Measurements from ENCODE around the gene EPB41L4A.
"Not testable (repeated sequence)": the region's sequence is repeated elsewhere in the genome, so short reads cannot be mapped to it uniquely, and the experiment has no call there.

EPB41L4A gene

DNA sequence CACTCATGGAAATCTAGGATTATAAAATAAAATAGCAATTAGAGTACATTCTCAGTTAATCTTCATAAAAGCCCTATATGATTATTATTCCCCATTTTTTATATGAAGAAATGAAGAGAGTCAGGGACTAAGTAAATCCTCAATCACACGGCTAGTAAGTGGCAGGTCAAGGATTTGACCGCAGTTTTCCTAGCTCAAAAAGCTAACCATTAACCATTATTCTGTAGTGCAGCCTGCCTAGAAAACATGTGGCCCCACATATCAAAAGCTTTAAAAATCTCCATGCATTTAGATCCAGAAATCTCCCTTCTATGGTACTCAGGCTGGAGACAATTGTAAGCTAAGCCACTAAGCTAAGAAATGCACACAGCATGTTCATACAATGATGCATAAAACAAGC, 21.4 kb downstream of the EPB41L4A start:
- DNase-seq, result no peak

DNA sequence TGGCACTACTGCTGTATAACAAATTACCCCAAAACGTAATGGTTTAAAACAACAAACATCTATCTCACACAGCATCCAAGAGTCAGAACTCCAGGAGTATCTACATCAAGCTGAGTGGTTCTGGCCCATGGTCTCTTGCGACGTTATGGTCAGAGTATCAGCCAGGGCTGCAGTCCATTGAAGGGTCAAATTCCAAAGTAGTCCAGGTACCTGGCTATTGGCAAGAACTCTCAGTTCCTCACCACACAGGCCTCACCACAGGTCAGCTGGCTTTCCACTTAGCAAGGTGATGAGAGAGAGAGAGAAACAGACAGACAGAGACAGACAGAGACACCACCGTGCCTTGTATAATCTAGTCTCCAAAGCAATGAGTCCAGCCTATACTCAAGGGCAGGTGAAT, 22.6 kb downstream of the EPB41L4A start:
- no peak for DNase-seq

DNA sequence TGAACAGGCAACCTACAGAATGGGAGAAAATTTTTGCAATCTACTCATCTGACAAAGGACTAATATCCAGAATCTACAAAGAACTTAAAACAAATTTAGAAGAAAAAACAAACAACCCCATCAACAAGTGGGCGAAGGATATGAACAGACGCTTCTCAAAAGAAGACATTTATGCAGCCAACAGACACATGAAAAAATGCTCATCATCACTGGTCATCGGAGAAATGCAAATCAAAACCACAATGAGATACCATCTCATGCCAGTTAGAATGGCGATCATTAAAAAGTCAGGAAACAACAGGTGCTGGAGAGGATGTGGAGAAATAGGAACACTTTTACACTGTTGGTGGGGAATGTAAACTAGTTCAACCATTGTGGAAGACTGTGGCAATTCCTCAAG, 23.8 kb downstream of the EPB41L4A start:
- not testable (repeated sequence) for DNase-seq

DNA sequence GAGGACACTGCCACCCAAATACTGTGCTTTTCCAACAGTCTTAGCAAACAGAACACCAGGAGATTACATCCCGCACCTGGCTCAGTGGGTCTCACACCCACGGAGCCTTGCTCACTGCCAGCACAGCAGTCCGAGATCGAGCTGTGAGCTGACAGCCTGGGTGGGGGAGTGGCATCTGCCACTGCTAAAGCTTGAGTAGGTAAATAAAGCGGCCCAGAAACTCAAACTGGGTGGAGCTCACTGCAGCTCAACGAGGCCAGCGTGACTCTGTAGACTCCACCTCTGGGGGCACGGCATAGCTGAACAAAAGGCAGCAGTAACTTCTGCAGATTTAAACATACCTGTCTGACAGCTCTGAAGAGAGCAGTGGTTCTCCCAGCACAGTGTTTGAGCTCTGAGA, 28.8 kb downstream of the EPB41L4A start:
- DNase-seq, result no peak

DNA sequence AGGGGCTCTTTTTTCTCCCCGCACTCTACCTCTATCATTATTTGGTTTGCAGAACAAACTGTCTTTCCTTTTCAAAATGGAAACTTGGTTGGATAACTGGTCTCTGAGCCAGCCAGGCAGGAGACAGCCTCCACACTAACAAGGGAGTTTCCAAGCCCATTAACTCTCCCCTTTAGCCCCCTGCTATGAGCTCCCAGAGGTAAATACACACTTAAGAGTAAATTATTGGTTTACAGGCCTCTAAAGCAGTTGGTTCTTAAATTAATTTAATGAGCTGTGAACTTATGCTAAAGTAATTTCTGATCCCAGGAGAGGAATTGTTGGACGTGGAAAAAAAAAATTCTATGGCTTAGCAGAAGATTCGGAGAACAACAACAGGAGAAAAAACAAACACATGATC, 30.3 kb downstream of the EPB41L4A start:
- no peak for DNase-seq

DNA sequence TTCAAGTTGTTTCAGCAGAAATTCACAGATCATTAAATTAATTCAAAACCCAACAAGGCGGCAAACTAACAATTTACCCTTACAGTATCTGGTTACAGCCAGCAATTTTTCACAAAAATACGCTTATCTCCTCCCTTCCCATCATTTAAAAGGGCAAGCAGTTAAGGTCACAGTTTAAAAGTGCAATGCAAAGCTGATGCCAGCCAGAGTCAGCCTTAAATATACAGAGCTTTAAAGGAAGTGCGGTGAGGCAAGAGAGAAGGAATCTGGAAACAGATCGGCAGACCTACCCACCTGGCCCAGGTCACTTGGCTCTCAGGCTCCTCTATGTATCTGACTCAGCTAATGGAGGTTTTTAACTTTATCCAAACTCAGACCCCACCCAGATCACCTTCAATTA, 31.0 kb downstream of the EPB41L4A start:
- DNase-seq, result no peak

DNA sequence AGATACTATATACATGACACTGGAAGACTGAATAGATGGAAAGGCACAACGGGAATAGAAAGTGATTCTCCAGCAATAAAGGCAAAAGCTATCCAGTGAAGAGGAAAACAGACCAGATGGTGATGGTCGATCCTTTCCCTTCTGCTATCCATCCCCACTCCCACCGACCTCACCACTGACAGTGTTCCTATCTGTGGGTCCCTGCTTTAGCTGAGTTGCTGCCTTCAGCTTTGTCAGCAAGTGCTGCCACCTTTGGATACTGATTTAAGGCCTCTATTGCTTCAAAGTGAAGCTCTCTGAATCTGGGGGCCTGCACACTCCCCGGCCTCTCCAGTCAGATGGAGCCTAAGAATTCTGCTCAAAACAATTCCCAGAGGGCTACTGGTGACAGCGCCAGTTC, 32.3 kb downstream of the EPB41L4A start:
- no peak for DNase-seq

DNA sequence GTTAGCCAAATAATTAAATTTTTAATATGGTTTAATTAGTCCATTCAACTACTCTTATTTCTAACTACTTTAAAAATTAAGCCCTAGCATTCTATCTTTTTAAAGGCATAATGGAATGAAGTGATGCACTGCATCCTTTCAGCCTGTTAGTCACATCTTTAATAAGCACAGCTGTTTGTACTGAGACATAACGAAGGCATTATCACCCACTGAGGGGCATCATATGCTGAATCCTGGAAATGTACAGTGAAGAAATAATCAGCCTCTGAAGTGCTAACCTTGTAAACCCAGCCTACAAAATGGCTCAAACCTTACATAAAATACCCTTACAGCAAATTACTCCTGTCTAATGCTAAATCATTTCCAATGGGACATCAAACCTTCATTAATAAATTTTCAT, 33.1 kb downstream of the EPB41L4A start:
- DNase-seq, result no peak

DNA sequence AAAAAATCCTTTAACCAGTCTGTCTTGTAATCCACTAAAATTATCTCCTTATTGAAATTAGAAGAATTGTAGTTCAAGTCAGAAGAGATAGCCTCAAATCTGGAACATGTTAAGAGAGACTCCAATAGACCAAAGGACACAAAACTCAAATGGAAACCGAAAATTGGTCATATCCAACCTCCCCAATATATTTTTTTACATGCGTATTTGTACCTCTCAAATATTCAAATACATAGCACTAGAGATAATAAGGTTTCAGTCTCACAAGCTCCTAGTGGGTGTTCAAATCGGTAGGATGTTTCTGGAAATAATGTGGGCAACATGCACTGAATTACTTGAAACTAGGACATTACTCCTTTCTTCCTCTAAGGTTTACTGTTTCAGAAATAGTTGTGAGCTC, 33.5 kb downstream of the EPB41L4A start:
- DNase-seq, result no peak

DNA sequence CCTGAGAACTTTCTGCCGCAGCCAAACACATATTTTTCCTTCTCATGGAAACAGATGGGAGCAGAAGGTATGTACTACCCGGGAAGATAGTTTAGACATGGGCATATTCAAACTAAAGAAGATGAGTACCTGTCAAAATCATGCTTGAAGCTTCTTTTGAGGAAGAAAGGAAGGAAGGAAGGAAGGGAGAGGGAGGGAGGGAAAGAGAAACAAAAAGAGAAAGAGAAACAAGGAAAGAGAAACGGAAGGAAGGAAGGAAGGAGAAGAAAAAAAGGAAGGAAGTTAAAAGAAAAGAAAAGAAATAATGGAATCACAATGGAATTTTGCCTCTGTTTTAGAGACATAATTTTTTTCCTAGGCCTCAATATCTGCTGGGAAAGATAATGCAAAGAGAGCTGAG, 34.6 kb downstream of the EPB41L4A start:
- DNase-seq, result no peak

DNA sequence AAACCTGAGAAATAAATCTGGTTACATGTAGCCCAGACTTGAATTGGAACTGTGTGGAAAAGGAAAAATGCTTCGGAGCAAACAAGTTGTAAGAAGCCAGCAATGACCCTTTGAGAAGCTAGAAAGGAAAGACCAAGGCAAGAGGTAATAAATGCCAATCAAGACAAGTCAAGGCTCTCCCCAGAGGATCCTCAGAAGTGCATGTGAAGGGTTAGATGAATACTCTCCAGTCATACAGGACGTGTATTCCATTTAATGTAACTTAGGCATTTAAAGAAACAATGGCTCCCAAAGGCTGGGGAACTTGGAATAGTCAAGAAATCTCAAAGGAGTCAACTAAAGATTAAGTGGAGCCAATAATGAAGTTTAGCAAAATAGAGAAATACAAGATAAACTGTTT, 36.2 kb downstream of the EPB41L4A start:
- DNase-seq, result no peak

DNA sequence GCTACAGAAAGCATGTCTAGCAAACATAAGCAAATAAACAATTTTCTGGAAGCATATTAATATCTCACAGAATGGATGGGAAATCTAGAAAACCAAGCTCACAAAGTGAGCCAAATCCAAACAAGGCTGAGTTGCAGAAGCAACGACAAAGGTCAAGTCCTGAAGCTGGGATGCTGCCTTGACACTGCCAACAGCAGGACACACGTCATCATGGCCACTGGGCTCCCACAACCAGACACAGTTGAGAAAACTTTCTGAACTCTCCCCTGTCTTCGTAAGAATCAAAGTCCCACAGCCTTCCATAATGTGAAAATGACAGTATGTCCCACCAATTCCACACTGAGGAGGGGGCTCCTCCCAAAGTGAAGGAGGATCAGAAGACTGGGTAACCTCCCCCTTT, 37.6 kb downstream of the EPB41L4A start:
- no peak for DNase-seq

DNA sequence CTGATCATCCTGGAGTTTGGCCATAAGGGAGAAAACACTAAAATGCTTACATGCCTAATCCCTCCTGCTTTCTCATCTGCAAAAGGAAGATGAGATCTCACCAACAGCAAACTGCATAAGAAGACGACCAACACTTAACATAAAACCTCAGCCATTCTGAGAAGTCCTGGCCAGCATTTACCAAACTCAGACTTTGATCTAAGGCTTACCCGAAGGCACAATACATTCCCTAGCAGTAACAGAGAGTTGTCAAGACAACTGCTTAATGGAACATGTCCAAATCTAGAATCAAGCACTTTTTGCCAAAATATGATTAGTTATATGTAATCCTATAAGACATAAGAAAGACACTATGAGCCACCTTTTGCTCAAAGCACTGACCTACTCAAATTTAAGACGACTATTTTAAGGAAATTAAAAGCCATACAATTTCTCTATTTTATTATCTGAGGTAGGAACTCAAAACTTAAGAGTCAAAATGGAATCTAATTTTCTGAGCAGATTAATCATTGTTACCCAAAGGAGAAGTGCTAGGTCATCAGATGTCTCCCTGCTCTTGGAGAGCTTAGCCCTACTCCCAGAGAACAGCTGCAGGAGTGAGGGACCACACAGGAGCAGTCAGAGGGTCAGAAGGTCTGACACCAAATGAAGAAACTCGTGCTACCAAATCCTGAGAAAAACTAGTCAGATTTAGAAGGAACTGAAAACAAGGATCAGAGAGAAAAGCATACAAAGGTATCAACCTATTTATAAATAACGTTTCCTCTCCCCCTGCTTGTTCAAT, 39.3 kb downstream of the EPB41L4A start:
- no peak for DNase-seq

DNA sequence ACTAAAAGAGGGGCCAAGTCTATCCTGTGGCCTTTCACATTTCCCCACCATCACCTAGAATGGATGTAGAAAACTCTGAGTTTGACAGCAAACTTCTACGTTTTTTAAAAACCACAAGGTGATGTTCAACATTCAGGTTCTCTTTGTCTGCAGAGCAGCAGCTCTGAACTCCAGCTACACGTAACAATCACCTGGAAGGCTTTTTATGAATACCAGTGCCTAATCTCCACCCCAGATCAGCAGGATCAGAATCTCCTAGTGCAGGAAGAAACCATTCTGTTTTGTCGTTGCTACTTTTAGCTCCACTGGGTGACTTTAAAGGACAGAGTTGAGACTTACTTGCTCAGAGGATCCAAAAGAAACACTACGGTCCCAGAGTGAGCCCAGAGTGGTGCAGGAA, 44.3 kb downstream of the EPB41L4A start:
- no peak for DNase-seq

DNA sequence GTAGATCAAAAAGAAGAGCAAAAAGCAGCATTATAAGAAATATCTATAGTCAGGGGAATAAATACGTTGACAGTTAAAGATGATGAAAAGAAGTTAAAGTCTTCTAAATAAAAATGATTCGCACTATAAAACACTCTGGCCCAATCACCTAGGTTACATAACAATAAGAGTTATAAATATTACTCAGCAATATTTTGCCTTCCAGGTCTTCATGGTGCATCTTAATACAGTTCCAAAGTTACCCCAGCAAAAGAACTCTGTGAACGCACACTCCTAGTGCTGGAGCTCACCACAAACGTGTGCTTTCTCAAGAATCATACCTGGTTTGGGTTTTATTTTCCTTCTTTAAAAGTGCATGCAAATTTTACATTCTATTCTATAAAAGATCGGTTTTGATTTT, 44.7 kb downstream of the EPB41L4A start:
- no peak for DNase-seq

DNA sequence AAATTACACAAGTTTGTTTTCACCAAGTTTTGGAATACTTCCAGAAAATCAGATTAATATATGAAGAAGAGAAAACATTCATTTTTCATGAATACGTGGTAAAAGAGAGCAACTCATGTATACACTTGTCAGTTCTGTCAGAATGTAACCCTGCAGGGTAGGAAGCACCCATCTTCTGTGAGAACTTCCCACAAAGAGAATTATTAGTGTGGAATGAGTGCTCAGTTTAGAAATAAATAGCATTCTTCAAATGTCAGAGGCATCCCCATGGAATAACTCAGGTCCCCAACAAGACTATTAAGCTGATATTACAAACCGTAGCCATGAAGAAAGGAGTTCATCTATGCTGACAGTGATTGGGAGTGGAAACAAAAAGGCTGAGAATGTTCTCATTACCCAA, 45.2 kb downstream of the EPB41L4A start:
- no peak for DNase-seq

DNA sequence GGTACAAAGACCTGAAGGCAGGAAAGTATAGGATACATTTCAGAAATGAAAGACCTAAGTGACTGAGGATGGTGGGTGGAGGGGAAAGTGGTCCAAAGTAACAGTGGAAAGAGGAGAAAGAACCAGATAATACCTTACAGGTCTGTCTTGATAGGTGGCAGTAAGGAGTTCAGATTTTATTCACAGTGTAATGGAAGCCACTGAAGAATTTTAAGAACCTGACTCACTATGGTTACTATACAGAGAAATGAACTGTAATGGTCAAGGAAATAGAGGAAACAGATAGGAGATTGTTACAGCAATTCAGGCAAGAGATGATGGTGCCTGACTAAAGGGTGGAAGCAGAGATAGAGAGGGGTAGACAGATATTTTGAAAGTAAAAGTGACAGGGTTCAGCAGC, 46.5 kb downstream of the EPB41L4A start:
- no peak for DNase-seq

DNA sequence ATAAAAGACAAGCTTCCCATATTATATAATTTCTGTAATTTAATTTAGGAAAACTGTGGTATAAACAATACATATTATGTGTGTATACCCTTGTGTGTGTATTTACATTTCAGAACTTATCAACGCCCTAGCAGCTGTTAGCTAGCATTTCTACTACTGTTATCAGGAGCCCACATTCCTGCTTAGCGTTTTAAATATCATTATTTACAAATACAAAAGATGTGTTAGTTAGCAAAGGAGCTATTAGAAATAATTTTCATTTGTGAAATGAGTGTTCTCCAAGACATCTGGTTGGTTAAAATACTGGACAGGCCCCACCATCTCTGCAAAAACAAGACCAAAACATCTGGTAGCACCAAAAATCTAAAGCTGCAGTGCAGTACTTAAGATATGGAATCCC, 48.0 kb downstream of the EPB41L4A start:
- no peak for DNase-seq

DNA sequence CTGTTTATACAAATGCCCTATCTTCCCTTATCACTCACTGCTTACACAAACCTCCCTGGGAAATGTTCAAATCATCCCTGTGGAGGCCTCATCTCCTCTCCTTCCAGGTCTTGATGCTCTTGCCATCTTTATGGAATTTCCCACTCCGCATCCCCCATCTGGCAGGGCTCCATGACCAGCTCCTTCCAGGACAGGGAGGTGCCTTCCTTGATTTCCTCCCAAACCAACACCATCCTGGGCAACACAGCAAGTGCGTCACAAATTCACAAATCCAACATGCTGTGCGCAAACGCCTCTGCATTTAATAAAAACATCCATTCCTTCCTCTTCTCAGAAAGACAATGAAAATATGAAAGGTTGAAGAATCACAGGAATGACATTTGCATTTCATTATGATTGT, 51.7 kb downstream of the EPB41L4A start:
- no peak for DNase-seq

DNA sequence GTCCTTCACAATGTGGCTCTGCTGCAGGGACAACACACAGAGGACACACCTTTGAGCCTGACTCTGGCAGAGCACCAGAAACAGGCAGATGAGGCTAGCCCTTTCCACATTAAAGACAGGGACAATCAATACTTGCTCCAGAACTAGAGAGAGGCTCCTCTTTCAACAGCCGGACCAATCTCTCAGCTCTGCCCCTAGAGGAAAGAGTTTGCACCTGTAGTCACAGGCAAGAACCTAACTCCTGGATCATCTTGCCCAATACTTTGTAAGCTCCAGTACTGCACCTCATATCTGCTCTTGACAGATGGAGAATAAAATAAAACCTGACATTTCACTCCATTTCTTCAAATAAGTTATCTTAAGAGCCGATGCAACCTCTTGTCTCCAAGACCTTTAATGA, 52.1 kb downstream of the EPB41L4A start:
- DNase-seq, result no peak

DNA sequence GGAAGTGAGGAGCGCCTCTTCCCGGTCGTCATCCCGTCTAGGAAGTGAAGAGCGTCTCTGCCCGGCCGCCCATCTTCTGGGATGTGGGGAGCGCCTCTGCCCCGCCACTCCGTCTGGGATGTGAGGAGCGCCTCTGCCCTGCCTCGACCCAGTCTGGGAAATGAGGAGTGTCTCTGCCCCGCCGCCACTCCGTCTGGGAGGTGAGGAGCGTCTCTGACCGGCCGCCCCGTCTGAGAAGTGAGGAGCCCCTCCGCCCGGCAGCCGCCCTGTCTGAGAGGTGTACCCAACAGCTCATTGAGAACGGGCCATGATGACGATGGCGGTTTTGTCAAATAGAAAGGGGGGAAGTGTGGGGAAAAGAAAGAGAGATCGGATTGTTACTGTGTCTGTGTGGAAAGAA, 58.3 kb downstream of the EPB41L4A start:
- not testable (repeated sequence) for DNase-seq

DNA sequence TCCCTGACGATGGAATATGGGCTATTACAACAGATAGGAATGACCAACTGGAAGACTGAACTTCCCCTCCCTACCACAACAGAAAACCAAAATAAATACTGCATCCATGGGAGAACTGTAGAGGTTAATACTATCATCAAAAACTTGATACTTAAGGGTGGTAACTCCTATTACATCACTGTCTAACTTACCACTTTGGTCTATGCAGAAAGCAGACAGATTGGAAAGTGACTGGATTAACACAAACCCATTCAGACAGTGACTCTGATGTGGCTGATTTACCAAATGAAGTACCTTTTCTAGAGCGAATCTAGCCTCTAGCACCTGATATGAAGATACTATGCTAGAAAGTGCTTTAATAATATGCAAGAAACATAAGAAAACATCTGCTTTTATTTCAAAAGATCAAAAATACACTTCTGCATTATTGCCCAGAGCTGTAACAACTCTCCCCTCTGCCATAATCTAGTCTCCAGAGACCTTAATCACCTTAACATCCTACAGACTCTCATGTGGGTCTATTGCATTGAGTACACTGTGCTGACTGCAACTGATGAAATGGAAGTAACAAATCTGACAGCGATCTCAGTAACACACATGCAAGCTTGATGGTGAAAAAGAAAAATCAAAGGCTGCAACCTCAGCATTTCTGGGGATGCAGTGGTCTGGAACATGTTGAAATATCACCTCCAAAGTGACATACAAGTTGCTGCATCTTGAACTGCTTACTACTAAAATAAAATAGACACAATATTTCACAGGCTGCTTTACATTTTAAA, 62.7 kb downstream of the EPB41L4A start:
- DNase-seq, result no peak

DNA sequence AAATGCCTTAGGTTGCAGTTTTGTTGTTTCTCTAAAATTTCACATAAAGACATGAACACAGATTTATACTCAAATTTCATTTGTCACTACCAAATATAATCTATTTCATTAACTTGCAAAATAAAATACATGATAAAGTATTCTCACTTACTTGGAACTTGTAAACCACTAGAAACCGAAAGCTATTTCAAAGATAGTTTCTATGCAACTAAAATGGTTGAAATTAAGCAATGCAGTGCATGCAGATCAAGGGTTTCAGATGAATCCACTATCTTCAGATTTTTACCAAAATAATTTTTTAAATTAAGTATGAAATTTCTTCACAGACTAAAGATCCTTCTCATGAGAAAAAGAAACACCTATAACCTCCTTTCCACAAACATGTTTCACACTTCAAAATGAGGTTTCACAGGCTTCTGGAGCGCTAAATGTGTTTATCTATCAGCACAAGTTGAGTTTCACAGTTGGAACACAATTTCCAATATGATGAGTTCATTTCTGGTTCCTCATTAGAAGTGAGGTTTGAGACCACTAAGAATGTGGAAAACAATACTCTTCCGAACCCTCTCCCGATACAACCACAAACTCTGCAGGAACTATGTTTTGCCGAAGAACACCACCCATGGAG, 63.9 kb downstream of the EPB41L4A start:
- no peak for DNase-seq

DNA sequence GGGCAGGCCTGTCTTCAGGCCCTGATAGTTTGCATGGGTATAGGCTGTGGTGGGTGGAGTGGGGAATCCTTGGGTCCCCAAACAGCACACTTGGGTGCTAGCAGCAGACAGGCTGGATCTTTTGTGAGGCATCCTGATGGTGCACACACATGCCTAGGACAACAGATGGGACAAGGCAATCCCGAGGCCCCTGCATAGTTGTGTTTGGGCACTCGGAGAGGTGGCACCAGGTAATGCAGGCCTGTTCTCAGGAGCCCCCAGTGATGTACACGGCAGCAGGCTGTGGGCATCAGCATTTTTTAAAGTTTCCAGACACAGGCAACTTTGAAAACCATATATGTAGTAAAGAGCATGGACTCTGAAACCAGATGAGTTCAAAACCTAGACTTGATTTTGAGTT, 65.4 kb downstream of the EPB41L4A start:
- DNase-seq, result no peak
